KMS-11 (cell line): ENCODE data around the gene SEC61B.

ENCODE experiments used
- H2AFZ ChIP-seq: fragments of 200-600 bp; sonication (generic); 2 replicates; pipeline ENCODE4 v1.6.1; 2016; ENCODE audit warnings: antibody characterized with exemption, mixed run types, low read depth
- H3K27ac ChIP-seq: fragments of 200-600 bp; sonication (generic); 2 replicates; pipeline ENCODE4 v1.6.1; 2016; ENCODE audit warnings: mild to moderate bottlenecking, mixed run types
- H3K27me3 ChIP-seq: fragments of 200-600 bp; sonication (generic); 2 replicates; pipeline ENCODE4 v1.6.1; 2017; ENCODE audit warnings: mild to moderate bottlenecking, low read depth, mixed run types, moderate library complexity; ENCODE audit not compliant: insufficient read depth
- H3K36me3 ChIP-seq: fragments of 200-600 bp; sonication (generic); 2 replicates; pipeline ENCODE4 v1.6.1; 2017; ENCODE audit warnings: mild to moderate bottlenecking, mixed run types; ENCODE audit not compliant: insufficient read depth
- H3K4me1 ChIP-seq: fragments of 200-600 bp; sonication (generic); 2 replicates; pipeline ENCODE4 v1.6.1; 2016; ENCODE audit warnings: mild to moderate bottlenecking, low read depth, mixed run types; ENCODE audit not compliant: poor library complexity, severe bottlenecking
- H3K4me2 ChIP-seq: fragments of 200-600 bp; sonication (generic); 2 replicates; pipeline ENCODE4 v1.7.0; 2016; ENCODE audit warnings: mild to moderate bottlenecking, mixed run types
- H3K4me3 ChIP-seq: fragments of 200-600 bp; sonication (generic); IDR thresholded peaks from 2 replicates; pipeline ENCODE4 v1.6.1; 2017; ENCODE audit warnings: low read depth, low read length, mixed read lengths; ENCODE audit not compliant: insufficient read depth
- H3K79me2 ChIP-seq: fragments of 200-600 bp; sonication (generic); 2 replicates; pipeline ENCODE4 v1.6.1; 2016; ENCODE audit warnings: low read depth, mixed run types; ENCODE audit not compliant: insufficient read depth
- H3K9ac ChIP-seq: fragments of 200-600 bp; sonication (generic); 2 replicates; pipeline ENCODE4 v1.6.1; 2016; ENCODE audit warnings: mild to moderate bottlenecking, mixed run types
- H4K20me1 ChIP-seq: fragments of 200-600 bp; sonication (generic); 2 replicates; pipeline ENCODE4 v1.6.1; 2016; ENCODE audit warnings: mild to moderate bottlenecking, mixed run types; ENCODE audit not compliant: insufficient read depth
- CTCF ChIP-seq: fragments of 200-600 bp; sonication (generic); conservative IDR thresholded peaks from 2 replicates; pipeline ENCODE4 v1.6.1; 2017; ENCODE audit warnings: low read depth, mild to moderate bottlenecking, antibody characterized with exemption, low read length, moderate library complexity, mixed read lengths

Gene SEC61B

GRCh38 chr9:99181621-99182020 lies 40.5 kb upstream of the SEC61B start:
- no peaks in the 10 kb centered on the region for H3K27me3 ChIP-seq
- H3K4me3 ChIP-seq: no peak overlapping the region
- peaks cover 43% of the 10 kb centered on the region for H3K4me1 ChIP-seq
- no peak for TF ChIP-seq CTCF
- H3K4me2 ChIP-seq: peak overlapping the region; percentile 58
- H3K36me3 ChIP-seq: no peaks in the 10 kb centered on the region
- H3K79me2 ChIP-seq: no peaks in the 10 kb centered on the region
- peak overlapping the region; percentile 14; the same call in 1 of the 2 replicates for H3K9ac ChIP-seq
- peak overlapping the region; percentile 68 for H2AFZ ChIP-seq
- H3K27ac ChIP-seq: peak overlapping the region; percentile 39
- no peaks in the 10 kb centered on the region for H4K20me1 ChIP-seq

- Histone ChIP-seq H3K4me1 (peaks cover 40% of the 10 kb centered on the region), H3K4me3 (no peak overlapping the region), H3K4me2 (peak overlapping the region; percentile 58; the same call in 1 of the 2 replicates), H4K20me1 (no peaks in the 10 kb centered on the region), H3K36me3 (no peaks in the 10 kb centered on the region), H3K27me3 (no peaks in the 10 kb centered on the region), H3K27ac (no peak overlapping the region), H3K9ac (no peak overlapping the region), H3K79me2 (no peaks in the 10 kb centered on the region), H2AFZ (no peak overlapping the region)
- TF ChIP-seq CTCF: no peak
These were observed 39.7 kb upstream of the SEC61B start for GRCh38 chr9:99182356-99182755.

- Histone ChIP-seq H3K4me1 (peaks cover 40% of the 10 kb centered on the region), H4K20me1 (no peaks in the 10 kb centered on the region), H2AFZ (no peak overlapping the region), H3K4me2 (no peak overlapping the region), H3K79me2 (no peaks in the 10 kb centered on the region), H3K4me3 (no peak overlapping the region), H3K9ac (no peak overlapping the region), H3K27me3 (no peaks in the 10 kb centered on the region), H3K36me3 (no peaks in the 10 kb centered on the region), H3K27ac (no peak overlapping the region)
- TF ChIP-seq CTCF: no peak
These were observed 38.5 kb upstream of the SEC61B start for GRCh38 chr9:99183616-99184015.

GRCh38 chr9:99184110-99184474 lies 38.0 kb upstream of the SEC61B start:
- Histone ChIP-seq H3K27me3 (no peaks in the 10 kb centered on the region), H3K27ac (no peak overlapping the region), H4K20me1 (no peaks in the 10 kb centered on the region), H3K36me3 (no peaks in the 10 kb centered on the region), H3K4me2 (no peak overlapping the region), H3K4me1 (peaks cover 40% of the 10 kb centered on the region), H2AFZ (no peak overlapping the region), H3K9ac (no peak overlapping the region), H3K79me2 (no peaks in the 10 kb centered on the region), H3K4me3 (no peak overlapping the region)
- TF ChIP-seq CTCF: no peak
